Mesodermal cell (in vitro differentiated cells): ENCODE results near the gene SOWAHC.

ENCODE experiments used
- H3K27ac ChIP-seq: 2 replicates; pipeline ENCODE4 v1.7.0; 2013; ENCODE audit warnings: mild to moderate bottlenecking, low read depth, low read length, moderate library complexity; ENCODE audit not compliant: severe bottlenecking
- H3K36me3 ChIP-seq: 2 replicates; pipeline ENCODE4 v1.7.1; 2013; ENCODE audit warnings: mild to moderate bottlenecking, low read length, moderate library complexity; ENCODE audit not compliant: control insufficient read depth, insufficient read depth
- H3K4me1 ChIP-seq: one replicate; pipeline ENCODE4 v1.7.1; 2013; ENCODE audit warnings: mild to moderate bottlenecking, low read length; ENCODE audit not compliant: insufficient read depth, control insufficient read depth, poor library complexity, severe bottlenecking
- H3K4me3 ChIP-seq: 2 replicates; pipeline ENCODE4 v1.7.0; 2013; ENCODE audit warnings: low read length, control low read depth, mild to moderate bottlenecking; ENCODE audit not compliant: insufficient read depth, poor library complexity, severe bottlenecking; ENCODE audit errors: extremely low read depth
- H3K9me3 ChIP-seq: 2 replicates; pipeline ENCODE4 v1.7.1; 2013; ENCODE audit warnings: mild to moderate bottlenecking, low read length, moderate library complexity; ENCODE audit not compliant: control insufficient read depth
- WGBS, 2 experiments: methylation state at CpG; one replicate each; pipeline ENCODE4 v1.1.5; 2013; ENCODE audit warnings: missing lambda C conversion rate in 2 of 2; ENCODE audit not compliant: insufficient coverage in 2 of 2; 5-methylcytosine and 5-hydroxymethylcytosine counted together

The SOWAHC gene

GRCh38 chr2:109646961-109647360, 32.8 kb downstream of the SOWAHC start:
- peak overlapping the region; percentile 95 for H3K27ac ChIP-seq
- peaks cover 31% of the 10 kb centered on the region for H3K4me1 ChIP-seq
- no peak overlapping the region for H3K4me3 ChIP-seq
- WGBS, 2 experiments: 88 to 90% methylated on average over 2 to 5 of the region's 8 CpGs
- no peaks in the 10 kb centered on the region for H3K36me3 ChIP-seq
- no peaks in the 10 kb centered on the region for H3K9me3 ChIP-seq

GRCh38 chr2:109647636-109648035, 33.5 kb downstream of the SOWAHC start:
- Histone ChIP-seq H3K4me1 (peaks cover 31% of the 10 kb centered on the region), H3K27ac (peak overlapping the region; percentile 95), H3K9me3 (no peaks in the 10 kb centered on the region), H3K36me3 (no peaks in the 10 kb centered on the region), H3K4me3 (no peak overlapping the region)
- 92 to 95% methylated on average over 5 to 7 of the region's 7 CpGs for WGBS, 2 experiments

DNA sequence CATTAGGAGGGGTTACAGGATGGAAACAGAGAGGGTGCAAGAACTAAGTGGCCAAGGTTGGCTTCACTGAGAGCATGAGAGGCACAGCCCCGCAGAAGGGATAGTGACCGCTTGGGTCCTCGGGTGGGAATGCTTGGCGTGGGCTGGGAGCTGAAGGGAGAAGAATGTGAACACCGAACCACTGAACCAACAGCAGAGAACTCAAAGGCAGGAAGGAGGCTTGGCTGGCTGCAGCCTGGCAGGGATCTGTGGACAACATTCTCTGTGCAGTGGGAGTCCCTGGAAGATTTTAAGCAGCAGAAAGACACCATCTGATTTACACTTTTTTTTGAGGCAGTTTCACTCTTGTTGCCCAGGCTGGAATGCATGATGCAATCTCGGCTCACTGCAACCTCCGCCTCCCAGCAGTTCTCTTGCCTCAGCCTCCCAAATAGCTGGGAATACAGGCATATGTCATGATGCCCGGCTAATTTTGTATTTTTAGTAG, 33.9 kb downstream of the SOWAHC start:
- no peak overlapping the region for H3K4me3 ChIP-seq
- H3K27ac ChIP-seq: peak overlapping the region; percentile 95
- WGBS, 2 experiments: 84 to 89% methylated on average over 5 of the region's 8 CpGs

DNA sequence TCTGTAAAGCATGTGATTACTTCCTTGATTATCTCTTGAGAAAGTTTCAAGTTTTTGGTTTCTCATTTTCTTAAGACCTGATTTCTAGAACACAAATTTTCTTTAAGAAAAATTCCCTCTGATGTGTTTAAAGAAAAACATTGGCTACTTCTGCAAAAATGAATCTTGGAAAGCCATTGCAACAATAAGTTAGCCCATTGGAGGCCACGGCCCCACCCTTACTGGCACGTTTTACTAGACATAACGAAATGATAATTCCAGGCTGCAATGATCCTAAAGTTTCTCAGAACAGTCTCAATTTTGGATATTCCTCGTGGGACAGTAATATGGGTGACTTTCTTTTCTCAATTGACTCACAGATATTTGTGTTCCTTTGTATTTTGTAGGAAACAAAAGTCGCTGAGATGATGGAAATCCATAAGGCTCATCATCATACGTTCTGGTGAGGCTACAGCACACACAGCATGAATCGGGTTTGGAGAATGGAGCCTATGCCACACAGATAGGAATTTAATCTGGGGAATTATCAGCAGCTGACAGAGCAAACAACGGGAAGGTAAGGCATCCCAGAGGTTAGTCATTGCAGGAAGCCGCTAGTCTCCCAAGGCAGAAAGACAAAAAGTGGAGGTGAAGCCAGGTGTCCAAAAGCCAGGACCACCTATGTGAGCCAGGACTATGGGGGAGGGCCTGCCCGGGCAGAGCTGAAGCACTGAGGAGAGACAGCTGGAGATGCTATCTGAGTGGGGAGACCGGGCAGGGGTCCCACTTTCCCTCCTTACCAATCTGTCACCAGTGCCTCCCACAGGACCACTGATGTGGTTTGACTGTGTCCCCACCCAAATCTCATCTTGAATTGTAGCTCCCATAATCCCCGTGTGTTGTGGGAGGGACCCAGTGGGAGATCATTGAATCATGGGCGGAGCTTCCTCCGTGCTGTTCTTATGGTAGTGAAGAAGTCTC, 35.9 kb downstream of the SOWAHC start:
- Histone ChIP-seq H3K4me1 (peaks cover 26% of the 10 kb centered on the region), H3K27ac (no peak overlapping the region), H3K36me3 (no peaks in the 10 kb centered on the region), H3K4me3 (no peak overlapping the region), H3K9me3 (no peaks in the 10 kb centered on the region)
- WGBS, 2 experiments: 92 to 96% methylated on average over 10 of the region's 14 CpGs

More for the DNA sequence above, 33.9 kb downstream of the SOWAHC start:
- peaks cover 31% of the 10 kb centered on the region for H3K4me1 ChIP-seq
- H3K9me3 ChIP-seq: no peaks in the 10 kb centered on the region
- no peaks in the 10 kb centered on the region for H3K36me3 ChIP-seq

DNA sequence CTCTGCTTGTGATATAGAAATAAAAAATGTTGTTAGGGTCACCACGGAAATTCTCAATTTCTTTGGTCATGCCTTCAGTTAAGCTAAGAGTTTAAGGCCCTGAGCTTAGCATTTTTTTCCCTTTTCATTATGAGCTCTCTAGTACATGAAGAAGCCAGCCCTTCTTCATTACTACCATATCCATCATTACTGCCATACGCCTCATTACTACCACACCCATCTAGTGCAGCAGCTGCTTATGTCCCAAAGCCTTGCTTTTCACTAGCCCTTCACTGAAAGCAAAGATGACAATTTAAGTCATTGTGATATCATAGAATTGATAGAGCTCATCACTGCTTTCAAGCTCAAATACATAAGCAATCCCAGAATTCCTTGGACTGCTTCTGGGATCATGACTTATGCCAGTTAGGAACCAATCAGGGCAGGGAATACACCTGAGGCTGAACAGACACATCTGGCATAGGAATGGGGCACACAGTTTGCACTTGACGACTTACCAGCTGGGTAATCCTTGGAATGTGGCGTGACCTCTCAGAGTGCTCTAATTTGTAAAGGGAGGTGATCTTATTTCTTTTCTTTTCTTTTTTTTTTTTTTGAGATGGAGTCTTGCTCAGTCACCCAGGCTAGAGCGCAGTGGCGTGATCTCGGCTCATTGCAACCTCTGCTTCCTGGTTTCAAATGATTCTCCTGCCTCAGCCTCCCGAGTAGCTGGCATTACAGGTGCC, 40.3 kb downstream of the SOWAHC start:
- Histone ChIP-seq H3K36me3 (no peaks in the 10 kb centered on the region), H3K27ac (no peak overlapping the region), H3K9me3 (no peaks in the 10 kb centered on the region), H3K4me3 (no peak overlapping the region), H3K4me1 (peaks cover 12% of the 10 kb centered on the region)
- WGBS, 2 experiments: 96 to 98% methylated on average over 7 of the region's 8 CpGs

DNA sequence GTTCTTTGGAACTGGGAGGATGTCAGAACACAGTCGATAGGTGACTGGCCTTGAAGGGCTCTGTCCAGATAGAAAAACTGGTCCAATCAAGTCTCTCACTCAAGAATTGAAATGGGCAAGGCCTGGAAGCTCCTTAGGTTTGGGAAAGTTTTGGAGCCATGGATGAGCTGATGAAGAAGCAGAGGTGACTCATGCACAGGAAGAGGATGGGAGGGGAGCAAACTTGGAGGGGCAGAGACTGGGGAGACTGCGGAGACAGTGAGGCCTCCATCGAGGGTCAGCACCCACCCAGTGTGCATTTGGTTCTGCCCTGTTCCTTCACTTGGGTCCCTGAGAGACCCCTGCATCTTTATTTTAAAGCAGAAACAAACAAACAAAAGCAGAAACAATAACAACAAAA, 41.1 kb downstream of the SOWAHC start:
- Histone ChIP-seq H3K4me3 (no peak overlapping the region), H3K9me3 (no peaks in the 10 kb centered on the region), H3K4me1 (peaks cover 13% of the 10 kb centered on the region), H3K27ac (no peak overlapping the region), H3K36me3 (no peaks in the 10 kb centered on the region)
- WGBS, 2 experiments: 85 to 100% methylated on average over 1 to 3 of the region's 3 CpGs

DNA sequence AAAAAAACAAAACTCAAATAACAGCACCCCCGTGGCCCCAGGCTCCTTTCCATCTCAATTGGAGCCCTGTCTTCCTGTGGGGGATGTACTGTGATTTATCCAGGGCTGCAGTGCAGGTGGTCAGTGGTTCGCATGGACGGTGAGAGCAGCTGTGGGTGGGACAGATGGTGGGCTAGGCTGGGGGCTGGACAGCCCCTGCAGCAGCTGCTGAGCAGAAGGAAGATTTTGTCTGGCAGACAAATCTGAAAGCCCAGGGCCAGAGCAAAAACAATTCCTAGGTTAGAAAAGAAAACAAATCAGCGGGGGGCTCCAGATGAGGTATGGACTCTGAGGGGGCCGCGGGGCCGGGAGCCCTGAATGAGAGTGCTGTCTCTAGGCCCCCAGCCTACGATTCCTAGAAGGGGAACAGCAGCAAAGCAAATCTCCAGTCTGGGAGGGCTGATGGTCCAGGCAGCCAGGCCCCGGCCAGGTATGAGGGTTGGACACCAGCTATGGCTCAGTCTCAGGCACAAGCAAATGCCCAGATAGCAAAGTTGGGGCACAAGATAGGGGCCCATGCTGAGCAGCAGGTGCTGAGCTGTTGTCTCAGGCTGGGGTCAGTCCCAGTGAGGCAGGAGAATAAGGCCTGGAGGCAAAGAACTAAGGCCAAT, 45.4 kb downstream of the SOWAHC start:
- Histone ChIP-seq H3K4me1 (peaks cover 9% of the 10 kb centered on the region), H3K9me3 (no peaks in the 10 kb centered on the region), H3K4me3 (no peak overlapping the region), H3K27ac (no peak overlapping the region), H3K36me3 (no peaks in the 10 kb centered on the region)
- 58 to 62% methylated on average over 7 of the region's 9 CpGs for WGBS, 2 experiments

DNA sequence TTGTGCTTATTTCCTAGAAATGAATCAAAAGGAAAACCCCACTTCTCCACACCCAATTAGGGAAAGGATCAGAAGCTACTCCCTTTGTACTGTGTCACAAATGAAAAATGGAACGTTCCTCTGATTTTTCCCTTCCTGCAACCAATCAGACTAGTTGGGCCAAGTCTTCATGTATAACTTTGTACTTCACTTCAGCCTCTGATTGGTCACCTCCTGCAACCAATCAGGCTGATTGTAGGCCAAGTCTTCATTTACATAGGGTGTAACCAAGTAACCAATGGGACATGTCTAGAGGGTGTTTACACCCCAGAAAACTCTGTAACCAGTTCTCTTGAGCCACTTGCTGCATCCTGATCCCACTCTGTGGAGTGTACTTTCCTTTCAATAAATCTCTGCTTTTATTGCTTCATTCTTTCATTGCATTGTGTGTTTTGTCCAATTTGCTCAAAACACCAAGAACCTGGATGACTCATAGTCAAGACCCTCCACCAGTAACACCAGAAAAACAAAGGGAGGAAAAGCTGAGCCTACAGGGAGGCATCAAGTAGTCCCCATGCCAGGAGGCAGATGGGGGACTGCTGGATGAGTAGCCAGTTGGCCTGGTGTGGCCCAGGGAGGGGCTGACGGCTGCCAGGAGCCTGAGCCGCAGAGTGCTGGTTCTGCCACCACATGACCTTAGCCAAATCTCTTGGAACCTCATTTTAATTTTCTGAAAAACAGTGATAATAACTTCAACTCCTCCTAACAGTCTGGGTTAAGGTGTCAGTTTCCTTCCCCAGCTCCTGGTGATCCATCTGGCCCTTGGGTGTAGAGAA, 46.1 kb downstream of the SOWAHC start:
- WGBS, 2 experiments: 97 to 100% methylated on average over 2 to 3 of the region's 3 CpGs
- no peak overlapping the region for H3K27ac ChIP-seq
- no peaks in the 10 kb centered on the region for H3K9me3 ChIP-seq
- H3K36me3 ChIP-seq: no peaks in the 10 kb centered on the region
- H3K4me1 ChIP-seq: peaks cover 8% of the 10 kb centered on the region
- H3K4me3 ChIP-seq: no peak overlapping the region

- H3K36me3 ChIP-seq: no peaks in the 10 kb centered on the region
- no peak overlapping the region for H3K27ac ChIP-seq
- H3K9me3 ChIP-seq: no peaks in the 10 kb centered on the region
- peaks cover 5% of the 10 kb centered on the region for H3K4me1 ChIP-seq
- no peak overlapping the region for H3K4me3 ChIP-seq
Measured at GRCh38 chr2:109662889-109663288, 48.7 kb downstream of the SOWAHC start.

GRCh38 chr2:109663721-109664120, 49.6 kb downstream of the SOWAHC start:
- Histone ChIP-seq H3K4me1 (peaks cover 5% of the 10 kb centered on the region), H3K36me3 (no peaks in the 10 kb centered on the region), H3K27ac (no peak overlapping the region), H3K9me3 (no peaks in the 10 kb centered on the region), H3K4me3 (no peak overlapping the region)
- WGBS, 2 experiments: 93 to 96% methylated on average over 3 to 4 of the region's 4 CpGs
